Measurements from ENCODE around the gene PAM16. TPM values are rescaled to one million over a fixed set of nuclear protein-coding genes. Genes with fewer than 3 reads are reported as not detected.

PAM16 gene
- total and polyA plus RNA-seq, 8 donors, result 4.7 to 218 (median 52.1) TPM

DNA sequence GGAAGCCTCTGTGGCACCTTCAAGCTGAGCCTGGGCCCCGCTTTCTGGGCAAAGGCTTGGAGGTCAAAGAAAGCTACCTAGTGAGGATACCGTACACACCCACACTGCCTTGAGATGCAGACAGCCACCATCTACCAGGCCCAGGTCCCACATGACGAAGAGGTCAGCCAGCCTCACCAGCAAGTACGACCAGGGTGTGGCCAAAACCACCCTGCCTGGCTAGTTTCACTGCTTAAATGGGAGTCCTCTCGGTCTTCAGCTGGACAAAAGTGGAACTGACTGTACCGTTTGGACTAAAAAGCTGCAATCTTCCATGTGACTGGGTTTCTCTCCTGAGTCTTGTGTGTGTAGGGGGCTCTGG lies 42.1 kb upstream of the PAM16 start:
- no peaks in the 10 kb centered on the region for H3K27me3 ChIP-seq
- DNase-seq, result peak; percentile 69 to 73
- H3K27ac ChIP-seq, result peak overlapping the region; percentile 16 to 80 (median 71)
- peaks cover 16 to 89% (median 57%) of the 10 kb centered on the region in 4 donors for H3K36me3 ChIP-seq
- H3K9me3 ChIP-seq, result no peaks in the 10 kb centered on the region
- H3K4me1 ChIP-seq, result peaks cover 18 to 26% (median 21%) of the 10 kb centered on the region in 4 donors
- intact Hi-C loops (cut with DNase I; ENCODE audit: low total_unique reads), result no loop called here
- no peak overlapping the region for H3K4me3 ChIP-seq
- TF ChIP-seq POLR2AphosphoS5 (IDR thresholded peaks at IDR 0.05), result peak in 1 of 3 donors; percentile 17
- no peak for TF ChIP-seq EP300 (IDR thresholded peaks at IDR 0.05)
- TF ChIP-seq, protein P1, sequence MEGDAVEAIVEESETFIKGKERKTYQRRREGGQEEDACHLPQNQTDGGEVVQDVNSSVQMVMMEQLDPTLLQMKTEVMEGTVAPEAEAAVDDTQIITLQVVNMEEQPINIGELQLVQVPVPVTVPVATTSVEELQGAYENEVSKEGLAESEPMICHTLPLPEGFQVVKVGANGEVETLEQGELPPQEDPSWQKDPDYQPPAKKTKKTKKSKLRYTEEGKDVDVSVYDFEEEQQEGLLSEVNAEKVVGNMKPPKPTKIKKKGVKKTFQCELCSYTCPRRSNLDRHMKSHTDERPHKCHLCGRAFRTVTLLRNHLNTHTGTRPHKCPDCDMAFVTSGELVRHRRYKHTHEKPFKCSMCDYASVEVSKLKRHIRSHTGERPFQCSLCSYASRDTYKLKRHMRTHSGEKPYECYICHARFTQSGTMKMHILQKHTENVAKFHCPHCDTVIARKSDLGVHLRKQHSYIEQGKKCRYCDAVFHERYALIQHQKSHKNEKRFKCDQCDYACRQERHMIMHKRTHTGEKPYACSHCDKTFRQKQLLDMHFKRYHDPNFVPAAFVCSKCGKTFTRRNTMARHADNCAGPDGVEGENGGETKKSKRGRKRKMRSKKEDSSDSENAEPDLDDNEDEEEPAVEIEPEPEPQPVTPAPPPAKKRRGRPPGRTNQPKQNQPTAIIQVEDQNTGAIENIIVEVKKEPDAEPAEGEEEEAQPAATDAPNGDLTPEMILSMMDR (IDR thresholded peaks at IDR 0.05), result no peak
- WGBS, 5 donors, result 28 to 46% (median 36%) methylated on average over 5 to 6 of the region's 6 CpGs

DNA sequence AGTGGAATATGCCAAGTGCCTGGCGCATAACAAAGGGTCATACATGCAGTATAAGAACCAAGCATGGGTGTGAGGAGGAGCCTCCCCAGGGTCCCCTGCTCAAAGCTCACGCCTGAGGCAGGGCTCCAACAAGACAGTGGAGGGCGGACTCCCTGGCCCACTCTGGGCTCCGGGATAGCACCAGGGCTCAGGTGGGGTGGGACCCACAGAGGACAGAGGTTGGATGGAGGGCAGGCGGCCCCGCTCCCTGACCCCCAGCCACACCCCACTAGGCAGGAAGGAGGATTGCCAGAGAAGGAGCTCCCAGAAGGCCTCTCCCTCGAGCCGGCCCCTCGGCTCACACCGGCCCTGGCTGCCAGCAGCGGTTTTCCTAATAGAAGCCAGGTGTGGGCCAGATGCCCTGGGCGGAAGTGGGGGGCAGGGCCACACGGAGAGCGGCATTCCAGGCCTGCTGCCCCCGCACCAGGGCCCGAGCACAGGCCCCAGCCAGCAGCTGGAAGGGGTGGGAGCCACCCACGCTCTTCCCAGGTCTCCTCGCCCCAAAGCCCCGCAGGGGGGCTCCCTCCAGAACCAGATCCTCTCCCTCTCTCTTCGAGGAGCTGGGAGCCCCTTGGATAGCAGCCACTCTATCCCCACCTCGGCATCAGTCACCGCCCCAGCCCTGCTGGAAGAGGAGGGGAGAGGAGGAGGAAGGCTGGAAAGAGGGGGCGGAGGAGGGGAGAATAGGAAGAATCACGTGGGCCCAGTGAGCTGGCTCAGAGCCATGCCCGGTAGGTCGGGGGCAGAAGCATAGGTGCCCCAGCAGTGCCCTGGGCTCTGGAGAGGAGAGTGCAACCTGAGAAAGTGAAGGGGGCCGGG lies 41.5 kb upstream of the PAM16 start:
- no peaks in the 10 kb centered on the region for H3K27me3 ChIP-seq
- peak overlapping the region; percentile 16 to 80 (median 71) for H3K27ac ChIP-seq
- DNase-seq, result peak; percentile 54 to 90
- WGBS, 5 donors, result 29 to 41% (median 38%) methylated on average over 21 to 27 of the region's 27 CpGs
- peaks cover 16 to 91% (median 57%) of the 10 kb centered on the region in 4 donors for H3K36me3 ChIP-seq
- intact Hi-C loops (cut with DNase I; ENCODE audit: low total_unique reads), result no loop called here
- H3K4me1 ChIP-seq, result peaks cover 18 to 31% (median 21%) of the 10 kb centered on the region in 4 donors
- H3K4me3 ChIP-seq, result no peak overlapping the region
- H3K9me3 ChIP-seq, result no peaks in the 10 kb centered on the region
- no peak for TF ChIP-seq POLR2AphosphoS5 (IDR thresholded peaks at IDR 0.05)
- no peak for TF ChIP-seq POLR2A (IDR thresholded peaks at IDR 0.05)
- TF ChIP-seq, protein P1 (IDR thresholded peaks at IDR 0.05), result no peak
- TF ChIP-seq EP300 (IDR thresholded peaks at IDR 0.05), result no peak

DNA sequence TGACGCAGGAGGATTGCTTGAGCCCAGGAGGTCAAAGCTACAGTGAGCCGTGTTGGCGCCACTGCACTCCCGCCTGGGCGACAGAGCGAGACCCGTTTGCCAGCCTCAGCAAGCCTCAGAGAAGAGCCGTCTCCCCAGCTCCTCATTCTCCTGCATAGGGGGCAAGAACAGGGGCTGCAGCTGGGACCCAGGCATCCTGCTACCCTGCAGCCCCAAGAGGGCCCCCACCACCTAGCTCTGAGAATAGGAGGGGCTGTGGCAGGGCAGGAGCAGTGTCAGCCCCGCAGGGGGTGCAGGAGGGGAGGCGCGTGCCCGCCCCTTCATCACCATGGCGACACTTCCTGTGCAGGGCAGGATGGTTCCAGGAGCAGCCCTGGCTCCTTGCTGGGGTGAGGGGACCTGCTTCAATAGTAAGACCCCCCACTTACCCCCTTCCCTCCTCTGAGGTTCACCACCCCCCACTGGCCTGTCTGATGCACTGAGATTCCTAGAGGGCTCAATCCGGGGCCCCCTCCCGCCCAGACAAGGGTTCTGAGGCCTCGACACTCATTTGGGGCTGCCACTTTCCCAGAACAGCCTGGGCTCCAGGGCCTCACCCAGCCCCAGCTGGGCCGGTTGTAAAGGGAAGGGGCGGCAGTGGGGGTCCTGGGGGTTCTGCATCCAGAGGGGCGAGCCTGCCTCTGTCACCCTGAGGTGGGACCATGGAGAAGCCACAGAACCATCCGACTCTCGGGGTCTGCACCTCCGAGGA lies 40.7 kb upstream of the PAM16 start:
- 78 to 89% (median 87%) methylated on average over 11 to 22 of the region's 22 CpGs for WGBS, 5 donors
- peaks cover 18 to 39% (median 21%) of the 10 kb centered on the region in 4 donors for H3K4me1 ChIP-seq
- H3K9me3 ChIP-seq, result no peaks in the 10 kb centered on the region
- TF ChIP-seq, protein P1 (IDR thresholded peaks at IDR 0.05), result peak in 1 of 7 experiments; percentile 9
- no peak for TF ChIP-seq POLR2A (IDR thresholded peaks at IDR 0.05)
- TF ChIP-seq EP300 (IDR thresholded peaks at IDR 0.05), result no peak
- no peak for TF ChIP-seq POLR2AphosphoS5 (IDR thresholded peaks at IDR 0.05)
- H3K4me3 ChIP-seq, result no peak overlapping the region
- peaks cover 16 to 92% (median 61%) of the 10 kb centered on the region in 4 donors for H3K36me3 ChIP-seq
- peak overlapping the region in 4 of 5 donors; percentile 69 to 80 (median 73) for H3K27ac ChIP-seq
- intact Hi-C loops (cut with DNase I; ENCODE audit: low total_unique reads), result no loop called here
- DNase-seq, result no peak
- no peaks in the 10 kb centered on the region for H3K27me3 ChIP-seq
